Bronchial smooth muscle cell (primary cell): ENCODE measurements around the gene TMX1. TPM values are rescaled to one million over a fixed set of nuclear protein-coding genes. Genes with fewer than 3 reads are reported as not detected.

Source experiments
- total RNA-seq: library from RNA; depleted of rRNA; stranded (reverse); fragments of >200 nt; gene quantifications from 2 replicates; pipeline ENCODE4 v1.2.1, GENCODE V29; 2014

TMX1 gene
- 27.5 and 29.5 TPM in 2 replicates for total RNA-seq

GRCh38 chr14:51239813-51240803 lies at the start of gene TMX1:
Gene TMX1 (plus strand): TSS chr14:51240247. CDS start chr14:51240293, 46 bp downstream.

Other genes starting within 250 kb of the TMX1 start
- under 0.01 and 0.94 TPM in 2 replicates for gene TRIM9, start 145.1 kb upstream of the TMX1 start, total RNA-seq